ENCODE measurements around the gene PLA2G15.

The PLA2G15 gene

GRCh38 chr16:68232335-68232734 is 12.8 kb upstream of the PLA2G15 start:
- no peak for TF ChIP-seq CTCF (conservative IDR thresholded peaks at IDR 0.05; ENCODE audit: low read length)
- no peak for DNase-seq (ENCODE audit: low read depth)
- no peak overlapping the region for H3K4me3 ChIP-seq (ENCODE audit: low read length)

GRCh38 chr16:68233085-68233834 is 11.9 kb upstream of the PLA2G15 start:
- no peak overlapping the region for H3K4me3 ChIP-seq (ENCODE audit: low read length)
- no peak for DNase-seq (ENCODE audit: low read depth)
- no peak for TF ChIP-seq CTCF (conservative IDR thresholded peaks at IDR 0.05; ENCODE audit: low read length)

- no peak for TF ChIP-seq CTCF (conservative IDR thresholded peaks at IDR 0.05; ENCODE audit: low read length)
- H3K4me3 ChIP-seq (ENCODE audit: low read length): no peak overlapping the region
- DNase-seq (ENCODE audit: low read depth): peak; percentile 15
These were observed 11.4 kb upstream of the PLA2G15 start for GRCh38 chr16:68233835-68234187.

- TF ChIP-seq CTCF (conservative IDR thresholded peaks at IDR 0.05; ENCODE audit: low read length): no peak
- no peak overlapping the region for H3K4me3 ChIP-seq (ENCODE audit: low read length)
- no peak for DNase-seq (ENCODE audit: low read depth)
These were observed 10.7 kb upstream of the PLA2G15 start for GRCh38 chr16:68234188-68235107.

- no peak for DNase-seq (ENCODE audit: low read depth)
- no peak overlapping the region for H3K4me3 ChIP-seq (ENCODE audit: low read length)
- no peak for TF ChIP-seq CTCF (conservative IDR thresholded peaks at IDR 0.05; ENCODE audit: low read length)
These were observed 9.9 kb upstream of the PLA2G15 start for GRCh38 chr16:68235108-68235886.

- TF ChIP-seq CTCF (conservative IDR thresholded peaks at IDR 0.05; ENCODE audit: low read length): no peak
- peak within 1 kb of the TSS; percentile 67 for H3K4me3 ChIP-seq (ENCODE audit: low read length)
- DNase-seq (ENCODE audit: low read depth): no peak
These were observed 9.4 kb upstream of the PLA2G15 start, which contains the start of gene ESRP2 for GRCh38 chr16:68235887-68236136. Gene ESRP2, minus strand, starts transcription at chr16:68236127. Its CDS starts 82 bp downstream, at chr16:68236045.

Data from AG10803 (cell line).